DOHH2 (cell line): ENCODE data around the gene IST1.

Experiments used
- H3F3A ChIP-seq: fragments of 200-600 bp; sonication (generic), shearing (Covaris generic); 2 replicates; pipeline ENCODE4 v1.6.0; 2016; ENCODE audit warnings: antibody characterized with exemption, mild to moderate bottlenecking; ENCODE audit not compliant: control insufficient read depth, insufficient read depth
- H3K27ac ChIP-seq: fragments of 200-600 bp; sonication (generic); 2 replicates; pipeline ENCODE4 v1.5.1; 2014; ENCODE audit warnings: low read depth, mild to moderate bottlenecking, low read length, moderate library complexity
- H3K27me3 ChIP-seq: fragments of 200-600 bp; sonication (generic); 2 replicates; pipeline ENCODE4 v1.6.1; 2014; ENCODE audit warnings: mild to moderate bottlenecking, low read length, mixed read lengths; ENCODE audit not compliant: control insufficient read depth
- H3K36me3 ChIP-seq: fragments of 200-600 bp; sonication (generic); 2 replicates; pipeline ENCODE4 v1.6.1; 2014; ENCODE audit warnings: mild to moderate bottlenecking, low read length, moderate library complexity, mixed read lengths; ENCODE audit not compliant: control insufficient read depth
- H3K4me1 ChIP-seq: fragments of 200-600 bp; sonication (generic); 2 replicates; pipeline ENCODE4 v1.6.1; 2014; ENCODE audit warnings: mild to moderate bottlenecking, low read length, mixed read lengths; ENCODE audit not compliant: control insufficient read depth
- H3K4me2 ChIP-seq: fragments of 200-600 bp; sonication (generic); 2 replicates; pipeline ENCODE4 v1.6.0; 2014; ENCODE audit warnings: mild to moderate bottlenecking, low read length, moderate library complexity
- H3K4me3 ChIP-seq: fragments of 200-600 bp; sonication (generic); 2 replicates; pipeline ENCODE4 v1.5.1; 2014; ENCODE audit warnings: mild to moderate bottlenecking, low read length, mixed read lengths
- H3K79me2 ChIP-seq: fragments of 200-600 bp; sonication (generic); 2 replicates; pipeline ENCODE4 v1.6.1; 2014; ENCODE audit warnings: mild to moderate bottlenecking, low read length, mixed read lengths; ENCODE audit not compliant: control insufficient read depth
- H3K9me2 ChIP-seq: fragments of 200-600 bp; sonication (generic); replicated peaks from 2 replicates; pipeline ENCODE4 v1.6.1; 2014; ENCODE audit warnings: mild to moderate bottlenecking, low read length, mixed read lengths; ENCODE audit not compliant: control insufficient read depth
- H3K9me3 ChIP-seq: fragments of 200-600 bp; sonication (generic); 2 replicates; pipeline ENCODE4 v1.6.1; 2014; ENCODE audit warnings: antibody characterized with exemption, low read length, mixed read lengths; ENCODE audit not compliant: control insufficient read depth, insufficient read depth
- H4K20me1 ChIP-seq: fragments of 200-600 bp; sonication (generic); 2 replicates; pipeline ENCODE4 v1.6.0; 2014; ENCODE audit warnings: low read depth, mild to moderate bottlenecking, antibody characterized with exemption, low read length, moderate library complexity; ENCODE audit not compliant: control insufficient read depth, insufficient read depth
- CTCF ChIP-seq: fragments of 200-600 bp; sonication (generic); IDR thresholded peaks from one replicate; pipeline ENCODE4 v1.5.1; 2014; ENCODE audit warnings: antibody characterized with exemption, mild to moderate bottlenecking, low read depth, low read length; ENCODE audit not compliant: poor library complexity, severe bottlenecking
- EZH2phosphoT487 ChIP-seq: fragments of 200-600 bp; sonication (generic); IDR thresholded peaks from 2 replicates; pipeline ENCODE4 v1.6.1; 2017; ENCODE audit warnings: borderline replicate concordance, mild to moderate bottlenecking, antibody characterized with exemption, low read length, moderate library complexity, mixed read lengths

Gene IST1

DNA sequence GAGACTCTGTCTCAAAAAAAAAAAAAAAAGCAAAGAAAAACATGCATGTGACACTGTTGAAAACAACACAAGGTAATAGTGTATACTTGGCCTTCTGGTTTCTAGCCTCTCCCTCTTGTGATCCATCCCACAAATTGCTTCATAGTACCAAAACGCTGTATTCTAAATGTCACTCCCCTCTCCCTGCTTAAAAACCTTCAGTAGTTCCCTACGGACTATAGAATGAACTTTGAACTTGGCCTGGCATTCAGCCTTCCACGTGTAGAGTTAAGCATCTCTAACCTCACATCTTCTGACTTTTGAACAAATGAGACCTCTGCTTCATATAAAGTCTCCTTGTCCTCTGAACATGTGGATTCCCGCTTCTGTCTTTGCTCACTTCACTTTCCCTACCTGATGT lies 16.4 kb upstream of the IST1 start:
- peaks cover 7% of the 10 kb centered on the region for H3F3A ChIP-seq
- no peaks in the 10 kb centered on the region for H3K79me2 ChIP-seq
- H4K20me1 ChIP-seq: no peaks in the 10 kb centered on the region
- H3K9me2 ChIP-seq: no peaks in the 10 kb centered on the region
- peaks cover 5% of the 10 kb centered on the region; the same call in 1 of the 2 replicates for H3K36me3 ChIP-seq
- no peak overlapping the region for H3K4me3 ChIP-seq
- H3K27me3 ChIP-seq: no peaks in the 10 kb centered on the region
- no peak overlapping the region for H3K27ac ChIP-seq
- H3K4me2 ChIP-seq: no peak overlapping the region
- peaks cover 27% of the 10 kb centered on the region for H3K4me1 ChIP-seq
- no peaks in the 10 kb centered on the region for H3K9me3 ChIP-seq
- TF ChIP-seq EZH2phosphoT487 (no peak), CTCF (no peak)

DNA sequence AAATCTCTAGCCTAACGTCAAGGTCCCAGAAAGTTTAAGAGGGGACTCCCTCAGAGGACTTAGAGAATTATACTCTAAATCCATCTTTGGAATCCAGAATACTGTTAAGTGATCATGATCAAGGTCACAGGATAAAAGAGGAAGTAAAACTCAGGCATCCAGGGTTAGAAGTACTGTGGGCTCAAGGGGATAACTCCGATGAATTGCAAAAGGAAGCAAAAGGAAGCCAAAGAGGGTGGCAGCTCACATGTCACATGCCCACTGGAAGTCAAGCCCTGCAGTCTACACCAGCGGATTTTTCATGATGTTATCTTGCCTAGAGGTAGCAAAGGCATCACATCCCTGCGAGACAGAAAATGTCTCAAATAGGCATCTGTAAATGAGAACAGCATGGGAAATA lies 15.2 kb upstream of the IST1 start:
- no peaks in the 10 kb centered on the region for H3K27me3 ChIP-seq
- H4K20me1 ChIP-seq: no peaks in the 10 kb centered on the region
- H3K4me3 ChIP-seq: no peak overlapping the region
- no peaks in the 10 kb centered on the region for H3K79me2 ChIP-seq
- H3F3A ChIP-seq: peaks cover 8% of the 10 kb centered on the region
- TF ChIP-seq EZH2phosphoT487 (no peak), CTCF (no peak)
- no peaks in the 10 kb centered on the region for H3K9me2 ChIP-seq
- H3K36me3 ChIP-seq: peaks cover 5% of the 10 kb centered on the region; the same call in 1 of the 2 replicates
- peaks cover 36% of the 10 kb centered on the region for H3K4me1 ChIP-seq
- no peak overlapping the region for H3K27ac ChIP-seq
- no peak overlapping the region for H3K4me2 ChIP-seq
- no peaks in the 10 kb centered on the region for H3K9me3 ChIP-seq

- Histone ChIP-seq H3K4me2 (peak overlapping the region; percentile 81), H3K4me3 (peak overlapping the region; percentile 79), H3K9me3 (no peaks in the 10 kb centered on the region), H3K27me3 (no peaks in the 10 kb centered on the region), H3K36me3 (peaks cover 5% of the 10 kb centered on the region; the same call in 1 of the 2 replicates), H3K79me2 (no peaks in the 10 kb centered on the region), H4K20me1 (no peaks in the 10 kb centered on the region), H3K27ac (peak overlapping the region; percentile 7), H3F3A (peaks cover 24% of the 10 kb centered on the region), H3K9me2 (no peaks in the 10 kb centered on the region), H3K4me1 (peaks cover 43% of the 10 kb centered on the region)
- no peak for TF ChIP-seq EZH2phosphoT487
- TF ChIP-seq CTCF: peak; percentile 81
Measured at GRCh38 chr16:71882505-71883167, 12.7 kb upstream of the IST1 start.
